SK-N-MC (cell line): Measurements from ENCODE around the gene AASDH.

Experiments
- DNase-seq: peaks from one replicate; pipeline ENCODE4 v3.0.0-alpha.2; 2011; ENCODE audit warnings: low read depth, low spot score
- H3K27ac ChIP-seq: fragments of 200-600 bp; sonication (generic); 2 replicates; pipeline ENCODE4 v1.5.1; 2016; ENCODE audit warnings: mixed run types
- H3K36me3 ChIP-seq: fragments of 200-600 bp; sonication (generic); 2 replicates; pipeline ENCODE4 v1.6.1; 2017; ENCODE audit warnings: antibody characterized with exemption, low read length, mixed read lengths; ENCODE audit not compliant: insufficient read depth
- H3K4me3 ChIP-seq: fragments of 200-600 bp; sonication (generic); 2 replicates; pipeline ENCODE4 v1.5.1; 2016
- H3K9ac ChIP-seq: fragments of 200-600 bp; sonication (generic); 2 replicates; pipeline ENCODE4 v1.8.0; 2017; ENCODE audit warnings: mixed run types, mixed read lengths; ENCODE audit not compliant: insufficient read length
- H3K9me3 ChIP-seq: fragments of 200-600 bp; sonication (generic); 2 replicates; pipeline ENCODE4 v1.6.1; 2017; ENCODE audit warnings: low read depth, mild to moderate bottlenecking, antibody characterized with exemption, low read length, moderate library complexity, mixed read lengths
- EZH2 ChIP-seq: fragments of 200-600 bp; sonication (generic); IDR thresholded peaks from one replicate; pipeline ENCODE4 v1.6.1; 2017; ENCODE audit warnings: antibody characterized with exemption
- FOXP2 ChIP-seq: optimal IDR thresholded peaks from 2 replicates; pipeline ENCODE3; 2011; ENCODE audit warnings: mild to moderate bottlenecking, moderate library complexity; ENCODE audit not compliant: insufficient read depth; ENCODE audit errors: extremely low read length, control extremely low read depth
- POLR2AphosphoS5 ChIP-seq: IDR thresholded peaks from 2 replicates; pipeline ENCODE4 v1.6.1; 2012; ENCODE audit warnings: mild to moderate bottlenecking, low read depth, low read length, borderline replicate concordance

The AASDH gene

GRCh38 chr4:56316011-56316650, 71.2 kb downstream of the AASDH start:
- Histone ChIP-seq H3K27ac (no peak overlapping the region), H3K4me3 (no peak overlapping the region), H3K36me3 (peaks cover 2% of the 10 kb centered on the region; the same call in 1 of the 2 replicates), H3K9me3 (no peaks in the 10 kb centered on the region), H3K9ac (no peak overlapping the region)
- TF ChIP-seq FOXP2 (no peak), EZH2 (no peak), POLR2AphosphoS5 (no peak)
- no peak for DNase-seq

- Histone ChIP-seq H3K9me3 (no peaks in the 10 kb centered on the region), H3K27ac (no peak overlapping the region), H3K4me3 (no peak overlapping the region), H3K9ac (no peak overlapping the region), H3K36me3 (peaks cover 2% of the 10 kb centered on the region; the same call in 1 of the 2 replicates)
- DNase-seq: no peak
- TF ChIP-seq FOXP2 (no peak), POLR2AphosphoS5 (no peak), EZH2 (no peak)
Observed at GRCh38 chr4:56315543-56315942, 71.7 kb downstream of the AASDH start.

DNA sequence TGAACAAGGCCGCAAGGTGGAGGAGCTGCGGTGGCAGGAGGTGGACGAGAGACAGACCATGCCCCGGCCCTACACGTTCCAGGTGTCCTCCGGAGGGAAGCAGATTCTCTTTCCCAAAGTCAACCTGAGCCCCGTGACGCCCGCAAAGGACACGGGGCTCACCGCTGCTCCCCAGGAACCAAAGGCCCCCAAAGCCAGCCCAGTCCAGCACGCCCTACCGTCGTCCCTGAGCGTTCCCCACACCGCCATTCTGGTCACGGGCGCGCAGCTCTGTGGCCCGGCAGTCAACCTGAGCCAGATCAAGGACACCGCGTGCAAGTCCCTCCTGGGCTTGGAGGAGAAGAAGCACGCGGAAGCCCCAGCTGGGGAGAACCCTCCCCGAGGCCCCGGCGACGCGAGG, 72.2 kb downstream of the AASDH start:
- DNase-seq: no peak
- no peak for TF ChIP-seq EZH2
- no peak for TF ChIP-seq FOXP2

GRCh38 chr4:56314207-56314915, 72.9 kb downstream of the AASDH start:
- Histone ChIP-seq H3K9me3 (no peaks in the 10 kb centered on the region), H3K27ac (no peak overlapping the region), H3K36me3 (peaks cover 2% of the 10 kb centered on the region; the same call in 1 of the 2 replicates), H3K4me3 (no peak overlapping the region), H3K9ac (no peak overlapping the region)
- DNase-seq: no peak
- TF ChIP-seq EZH2 (no peak), FOXP2 (no peak), POLR2AphosphoS5 (no peak)

More for the DNA sequence above, 72.2 kb downstream of the AASDH start:
- Histone ChIP-seq H3K36me3 (peaks cover 2% of the 10 kb centered on the region; the same call in 1 of the 2 replicates), H3K27ac (no peak overlapping the region), H3K9me3 (no peaks in the 10 kb centered on the region), H3K9ac (no peak overlapping the region), H3K4me3 (no peak overlapping the region)

DNA sequence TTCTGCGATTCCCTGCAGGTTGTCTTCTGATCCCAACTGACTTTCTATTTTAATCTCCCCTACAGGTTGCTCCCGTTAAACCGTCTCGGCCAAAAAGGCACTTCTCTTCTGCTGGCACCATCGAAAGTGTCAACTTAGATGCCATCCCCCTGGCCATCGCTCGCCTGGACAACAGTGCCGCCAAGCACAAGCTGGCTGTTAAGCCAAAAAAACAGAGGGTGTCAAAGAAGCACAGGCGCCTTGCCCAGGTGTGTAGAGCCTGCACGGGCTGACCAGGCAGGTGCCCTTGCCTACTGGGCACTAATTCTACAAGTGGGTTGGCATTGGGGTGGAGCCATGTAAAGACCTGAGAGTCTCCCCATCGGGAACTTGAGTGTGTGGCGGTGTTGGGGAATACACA, 74.2 kb downstream of the AASDH start:
- no peaks in the 10 kb centered on the region for H3K9me3 ChIP-seq
- no peak for DNase-seq
- H3K4me3 ChIP-seq: no peak overlapping the region
- H3K27ac ChIP-seq: no peak overlapping the region
- H3K9ac ChIP-seq: no peak overlapping the region
- no peak for TF ChIP-seq POLR2AphosphoS5
- no peak for TF ChIP-seq EZH2
- TF ChIP-seq FOXP2: no peak
- H3K36me3 ChIP-seq: peaks cover 2% of the 10 kb centered on the region; the same call in 1 of the 2 replicates

- H3K36me3 ChIP-seq: peaks cover 2% of the 10 kb centered on the region; the same call in 1 of the 2 replicates
- H3K27ac ChIP-seq: no peak overlapping the region
- no peak overlapping the region for H3K4me3 ChIP-seq
- TF ChIP-seq FOXP2 (no peak), EZH2 (no peak), POLR2AphosphoS5 (no peak)
- no peak overlapping the region for H3K9ac ChIP-seq
- DNase-seq: no peak
- H3K9me3 ChIP-seq: no peaks in the 10 kb centered on the region
Observed at GRCh38 chr4:56311299-56311975, 75.9 kb downstream of the AASDH start.

- peaks cover 2% of the 10 kb centered on the region; the same call in 1 of the 2 replicates for H3K36me3 ChIP-seq
- DNase-seq: no peak
- no peak overlapping the region for H3K9ac ChIP-seq
- H3K9me3 ChIP-seq: no peaks in the 10 kb centered on the region
- H3K27ac ChIP-seq: no peak overlapping the region
- TF ChIP-seq FOXP2 (no peak), POLR2AphosphoS5 (no peak), EZH2 (no peak)
- no peak overlapping the region for H3K4me3 ChIP-seq
Observed at GRCh38 chr4:56310401-56311125, 76.7 kb downstream of the AASDH start.

- H3K9me3 ChIP-seq: no peaks in the 10 kb centered on the region
- H3K27ac ChIP-seq: no peak overlapping the region
- TF ChIP-seq POLR2AphosphoS5 (no peak), FOXP2 (no peak), EZH2 (no peak)
- peaks cover under 1% of the 10 kb centered on the region; the same call in 1 of the 2 replicates for H3K36me3 ChIP-seq
- DNase-seq: no peak
- H3K9ac ChIP-seq: no peak overlapping the region
- no peak overlapping the region for H3K4me3 ChIP-seq
Observed at GRCh38 chr4:56308384-56308783, 78.9 kb downstream of the AASDH start.
